A549 (cell line): ENCODE measurements around the gene FOXRED1.

ENCODE experiments used
- BHLHE40 ChIP-seq: IDR thresholded peaks from 2 replicates; pipeline ENCODE4 v1.6.1; 2012; ENCODE audit warnings: low read depth, low read length, inconsistent platforms
- CHD2 ChIP-seq: fragments of 150-350 bp; IDR thresholded peaks from 2 replicates; pipeline ENCODE4 v1.6.1; 2014; ENCODE audit warnings: low read length; ENCODE audit not compliant: partially characterized antibody
- CTCF ChIP-seq: fragments of >200 bp; sonication (Bioruptor Twin); formaldehyde crosslinking; IDR thresholded peaks from 3 replicates; pipeline ENCODE4 v1.5.1; 2016
- ESRRA ChIP-seq: fragments of 150-350 bp; IDR thresholded peaks from 2 replicates; pipeline ENCODE4 v1.6.1; 2014; ENCODE audit warnings: mild to moderate bottlenecking, low read length, borderline replicate concordance
- HOXA7 ChIP-seq: fragments of 250-450 bp; sonication (Bioruptor Pico); IDR thresholded peaks from 2 replicates; pipeline ENCODE4 v1.5.0; 2020; ENCODE audit warnings: mild to moderate bottlenecking, moderate library complexity
- NR3C1 ChIP-seq: fragments of >200 bp; sonication (Bioruptor Twin); formaldehyde crosslinking; IDR thresholded peaks from 3 replicates; pipeline ENCODE4 v1.6.1; 2017
- PHF8 ChIP-seq: fragments of 200-600 bp; sonication (generic); IDR thresholded peaks from 2 replicates; pipeline ENCODE4 v1.6.1; 2016; ENCODE audit warnings: low read depth, mild to moderate bottlenecking, antibody characterized with exemption, moderate library complexity, borderline replicate concordance
- POLR2A ChIP-seq: IDR thresholded peaks from 2 replicates; pipeline ENCODE4 v1.6.1; 2012; ENCODE audit warnings: mild to moderate bottlenecking, low read length
- SREBF2 ChIP-seq: fragments of 450-650 bp; IDR thresholded peaks from 2 replicates; pipeline ENCODE4 v1.6.1; 2014; ENCODE audit warnings: mild to moderate bottlenecking, moderate library complexity
- TP53 ChIP-seq: fragments of 250-450 bp; sonication (Bioruptor Pico); IDR thresholded peaks from 2 replicates; pipeline ENCODE4 v1.5.0; 2021; ENCODE audit warnings: mild to moderate bottlenecking, moderate library complexity

GRCh38 chr11:126277780-126278179 lies 8.8 kb downstream of the FOXRED1 start:
- TF ChIP-seq SREBF2 (no peak), BHLHE40 (no peak), TP53 (CRISPR knock-in tag) (no peak), NR3C1 (no peak), CHD2 (no peak), HOXA7 (CRISPR knock-in tag) (no peak), CTCF (no peak), PHF8 (no peak), POLR2A (no peak), ESRRA (no peak)
